Stomach (tissue), 9 donors: ENCODE data around the gene ZBTB1. TPM values are rescaled to one million over a fixed set of nuclear protein-coding genes. Genes with fewer than 3 reads are reported as not detected.

Experiments used
- DNase-seq, 2 donors: peaks; one replicate each; pipeline versions ENCODE4 v3.0.0 to v3.0.0-alpha.2; 2013 to 2019
- H3K27ac ChIP-seq, 5 donors: fragments of 200-600 bp in 4 of 5; sonication (generic) in 4 of 5; one replicate each; pipeline ENCODE4 v1.5.1; 2013 to 2019; ENCODE audit warnings: mild to moderate bottlenecking in 1 of 5, moderate library complexity in 1 of 5
- H3K27me3 ChIP-seq, 3 donors: fragments of 200-600 bp; sonication (generic); one replicate each; pipeline ENCODE4 v1.5.1; 2017 to 2019; ENCODE audit warnings: mixed run types in 1 of 3
- H3K36me3 ChIP-seq, 4 donors: fragments of 200-600 bp; sonication (generic); 1 replicate in 3 of 4; 2 replicates in 1 of 4; pipeline ENCODE4 v1.5.1; 2016 to 2019
- H3K4me1 ChIP-seq, 4 donors: fragments of 200-600 bp; sonication (generic); one replicate each; pipeline ENCODE4 v1.5.1; 2016 to 2019
- H3K4me3 ChIP-seq, 4 donors: fragments of 200-600 bp; sonication (generic) in 3 of 4; one replicate each; pipeline ENCODE4 v1.5.1; 2016 to 2019; ENCODE audit warnings: mild to moderate bottlenecking in 1 of 4
- H3K9me3 ChIP-seq, 4 donors: fragments of 200-600 bp; sonication (generic); one replicate each; pipeline ENCODE4 v1.5.1; 2016 to 2019
- EP300 ChIP-seq: sonication (generic); formaldehyde crosslinking; IDR thresholded peaks from one replicate; pipeline ENCODE4 v1.6.1; 2017; ENCODE audit warnings: antibody characterized with exemption
- POLR2A ChIP-seq, 4 donors: fragments of 450-650 bp; IDR thresholded peaks; one replicate each; pipeline ENCODE4 v1.6.1; 2016; ENCODE audit warnings: antibody characterized with exemption in 4 of 4, control low read depth in 2 of 4, mild to moderate bottlenecking in 1 of 4, moderate library complexity in 1 of 4
- POLR2AphosphoS5 ChIP-seq, 3 donors: sonication (generic); formaldehyde crosslinking; IDR thresholded peaks; one replicate each; pipeline ENCODE4 v1.6.1; 2016; ENCODE audit warnings: antibody characterized with exemption in 3 of 3
- WGBS, 5 donors: extraction: QIAGEN DNeasy Blood & Tissue Kit in 3 of 5; methylation state at CpG; one replicate each; pipeline versions ENCODE4 v1.1.5 to v1.1.7; 2013 to 2018; 5-methylcytosine and 5-hydroxymethylcytosine counted together
- intact Hi-C: fragments of 100-400 bp; cut with DNase I; formaldehyde crosslinking; loops from one replicate; pipeline ENCODE4 v1.15.1; 2023; ENCODE audit warnings: low total_unique reads
- polyA plus RNA-seq, 3 donors: library from polyadenylated mRNA; stranded (reverse); fragments of 200-250 nt; gene quantifications; one replicate each; pipeline ENCODE4 v1.2.3, GENCODE V29; 2013
- total RNA-seq, 5 donors: library from RNA; depleted of rRNA; stranded (reverse); fragments of >200 nt; gene quantifications; one replicate each; pipeline versions ENCODE4 v1.1.0 to v1.2.3, GENCODE V29; 2014 to 2016
- TF ChIP-seq, protein P1 (sequence below), 7 experiments: fragments of 450-650 bp in 4 of 7; fragments of 200-600 bp in 3 of 7; sonication (generic) in 3 of 7; IDR thresholded peaks; one replicate each; pipeline ENCODE4 v1.5.1; 2016 to 2019; ENCODE audit warnings: antibody characterized with exemption in 7 of 7, control low read depth in 2 of 7, mild to moderate bottlenecking in 1 of 7
- donor health status: healthy with polysubstance abuse.
- donor health status: Bipolar disorder and iron deficiency.
- donor health status: healthy.

The ZBTB1 gene
- total and polyA plus RNA-seq, 8 donors, result 9.8 to 137 (median 37.4) TPM

DNA sequence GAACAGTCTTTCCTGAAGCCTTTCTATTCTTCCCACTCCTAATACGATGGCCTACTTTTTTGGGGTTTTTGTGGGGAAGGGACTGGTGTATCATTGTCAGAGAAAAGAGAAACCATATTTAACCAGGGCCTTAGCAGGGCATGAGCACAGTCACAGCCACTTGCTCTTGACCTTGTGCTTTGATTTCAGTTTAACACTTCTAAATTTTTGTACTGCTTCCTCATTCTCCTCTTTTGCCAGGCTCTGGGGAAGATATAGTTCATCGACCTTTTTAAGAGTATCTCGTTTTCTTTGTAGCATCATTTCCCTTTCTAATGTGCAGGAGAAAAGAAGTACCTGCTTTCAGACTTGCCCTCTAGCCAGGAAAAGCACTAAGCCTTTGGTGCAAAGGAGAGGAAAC lies 2.2 kb downstream of the ZBTB1 start:
- intact Hi-C loops, result no loop called here

DNA sequence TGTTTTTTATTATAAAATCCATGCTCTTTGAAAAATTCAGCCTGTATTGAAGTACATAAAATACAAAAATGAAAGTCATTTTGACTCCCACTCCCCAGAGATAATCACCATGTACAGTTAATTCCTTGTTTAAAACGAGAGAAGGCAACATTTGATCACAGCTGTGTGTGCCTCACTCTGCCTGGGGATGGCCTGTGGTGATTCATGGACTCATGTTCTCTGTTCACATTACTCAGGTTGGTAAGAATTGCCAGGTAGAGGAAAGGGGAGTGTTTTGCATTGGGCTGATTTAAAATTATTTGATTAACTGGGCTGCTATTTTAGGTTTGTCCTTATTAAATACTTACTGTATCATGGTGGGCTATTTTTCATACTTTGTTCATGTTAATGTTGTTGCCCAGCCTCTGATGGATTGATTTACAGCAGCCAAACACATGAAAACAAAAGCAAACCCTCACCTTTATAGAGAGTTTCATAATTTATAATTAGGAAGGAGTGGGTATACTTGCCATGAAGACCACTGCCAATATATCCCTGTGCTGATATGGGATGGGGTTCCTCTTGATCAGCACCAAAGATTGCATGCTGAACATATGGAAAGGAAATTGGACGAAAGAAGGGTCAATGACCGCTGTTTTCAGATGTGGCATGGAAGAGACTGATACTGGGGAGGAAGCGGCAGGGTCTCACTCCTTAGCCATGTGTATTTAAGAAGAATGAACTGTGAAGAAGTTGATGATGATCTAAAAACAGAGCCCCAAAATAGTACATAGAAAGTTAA lies 3.0 kb downstream of the ZBTB1 start:
- WGBS, 5 donors, result 64 to 71% (median 66%) methylated on average over 4 of the region's 4 CpGs
- H3K9me3 ChIP-seq, result no peaks in the 10 kb centered on the region
- peaks cover 39 to 78% (median 59%) of the 10 kb centered on the region in 4 donors for H3K4me1 ChIP-seq
- peak in 1 of 2 donors; percentile 20 for DNase-seq
- TF ChIP-seq POLR2AphosphoS5 (IDR thresholded peaks at IDR 0.05), result peak in 1 of 3 donors; percentile 13
- TF ChIP-seq, protein P1, sequence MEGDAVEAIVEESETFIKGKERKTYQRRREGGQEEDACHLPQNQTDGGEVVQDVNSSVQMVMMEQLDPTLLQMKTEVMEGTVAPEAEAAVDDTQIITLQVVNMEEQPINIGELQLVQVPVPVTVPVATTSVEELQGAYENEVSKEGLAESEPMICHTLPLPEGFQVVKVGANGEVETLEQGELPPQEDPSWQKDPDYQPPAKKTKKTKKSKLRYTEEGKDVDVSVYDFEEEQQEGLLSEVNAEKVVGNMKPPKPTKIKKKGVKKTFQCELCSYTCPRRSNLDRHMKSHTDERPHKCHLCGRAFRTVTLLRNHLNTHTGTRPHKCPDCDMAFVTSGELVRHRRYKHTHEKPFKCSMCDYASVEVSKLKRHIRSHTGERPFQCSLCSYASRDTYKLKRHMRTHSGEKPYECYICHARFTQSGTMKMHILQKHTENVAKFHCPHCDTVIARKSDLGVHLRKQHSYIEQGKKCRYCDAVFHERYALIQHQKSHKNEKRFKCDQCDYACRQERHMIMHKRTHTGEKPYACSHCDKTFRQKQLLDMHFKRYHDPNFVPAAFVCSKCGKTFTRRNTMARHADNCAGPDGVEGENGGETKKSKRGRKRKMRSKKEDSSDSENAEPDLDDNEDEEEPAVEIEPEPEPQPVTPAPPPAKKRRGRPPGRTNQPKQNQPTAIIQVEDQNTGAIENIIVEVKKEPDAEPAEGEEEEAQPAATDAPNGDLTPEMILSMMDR (IDR thresholded peaks at IDR 0.05), result no peak
- peak overlapping the region in 2 of 4 donors; percentile 69 to 75 for H3K4me3 ChIP-seq
- H3K36me3 ChIP-seq, result no peaks in the 10 kb centered on the region
- H3K27ac ChIP-seq, result peak overlapping the region in 3 of 5 donors; percentile 98 to 100 (median 99)
- intact Hi-C loops, result no loop called here
- H3K27me3 ChIP-seq, result no peaks in the 10 kb centered on the region

More for the DNA sequence above, 2.2 kb downstream of the ZBTB1 start:
- Histone ChIP-seq H3K36me3 (no peaks in the 10 kb centered on the region), H3K27me3 (no peaks in the 10 kb centered on the region), H3K4me3 (peak overlapping the region; percentile 60 to 88 (median 72)), H3K9me3 (no peaks in the 10 kb centered on the region), H3K27ac (peak overlapping the region in 4 of 5 donors; percentile 93 to 100 (median 98)), H3K4me1 (peaks cover 47 to 78% (median 63%) of the 10 kb centered on the region in 4 donors)
- DNase-seq, result no peak
- WGBS, 5 donors, result 31 to 49% (median 36%) methylated on average over 3 of the region's 3 CpGs
- TF ChIP-seq EP300 (no peak), POLR2A (IDR thresholded peaks at IDR 0.05) (no peak), POLR2AphosphoS5 (IDR thresholded peaks at IDR 0.05) (no peak)
- TF ChIP-seq, protein P1 (IDR thresholded peaks at IDR 0.05), result no peak

DNA sequence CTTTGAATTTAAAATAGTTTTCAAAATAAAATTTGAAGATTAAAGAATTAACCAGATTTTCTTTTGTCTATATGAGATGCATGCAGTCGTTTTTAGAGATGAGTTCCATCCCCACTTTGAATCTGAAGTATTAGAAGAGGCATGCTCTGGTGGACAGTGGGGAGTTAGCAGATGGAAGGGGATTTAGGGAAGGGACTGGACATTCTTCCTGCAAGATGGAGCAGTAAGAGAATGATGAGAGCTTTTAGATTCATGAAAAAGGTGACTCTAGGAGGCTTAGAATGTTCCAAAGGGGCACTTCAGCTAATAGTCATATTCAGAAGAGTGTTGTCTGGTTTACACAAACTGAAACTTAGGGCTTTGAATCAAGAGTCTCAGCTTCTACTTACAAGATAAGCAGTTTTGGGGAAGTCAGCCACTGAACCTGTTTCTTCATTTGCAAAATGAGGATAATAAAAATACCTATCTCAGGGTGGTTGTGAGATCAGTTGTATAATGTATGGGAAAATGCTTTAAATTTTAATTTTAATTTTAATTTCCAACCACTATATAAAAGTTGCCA lies 3.7 kb downstream of the ZBTB1 start:
- H3K27ac ChIP-seq, result peak overlapping the region in 1 of 5 donors; percentile 36
- WGBS, 5 donors, result 35 to 51% (median 44%) methylated on average over 1 of the region's 1 CpG

DNA sequence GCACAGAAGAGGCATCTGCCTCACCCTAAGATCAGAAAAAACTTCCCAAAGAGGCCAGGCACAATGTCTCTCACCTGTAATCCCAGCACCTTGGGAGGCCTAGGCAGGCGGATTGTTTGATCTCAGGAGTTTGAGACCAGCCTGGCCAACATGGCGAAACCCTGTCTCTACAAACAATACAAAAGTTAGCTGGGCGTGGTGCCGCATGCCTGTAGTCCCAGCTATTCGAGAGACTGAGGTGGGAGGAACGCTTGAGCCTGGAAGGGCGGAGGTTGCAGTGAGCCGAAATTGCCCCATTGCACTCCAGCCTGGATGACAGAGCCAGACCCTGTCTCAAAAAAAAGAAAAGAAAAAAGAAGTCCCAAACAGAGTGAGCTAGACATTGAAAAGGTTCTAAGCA lies 4.5 kb downstream of the ZBTB1 start:
- DNase-seq, result peak in 1 of 2 donors; percentile 21
- H3K36me3 ChIP-seq, result no peaks in the 10 kb centered on the region
- intact Hi-C loops, result no loop called here
- peak overlapping the region in 1 of 5 donors; percentile 39 for H3K27ac ChIP-seq
- WGBS, 5 donors, result 64 to 83% (median 66%) methylated on average over 8 of the region's 8 CpGs
- no peak overlapping the region for H3K4me3 ChIP-seq
- H3K27me3 ChIP-seq, result no peaks in the 10 kb centered on the region
- no peaks in the 10 kb centered on the region for H3K9me3 ChIP-seq
- peaks cover 35 to 86% (median 62%) of the 10 kb centered on the region in 4 donors for H3K4me1 ChIP-seq
- no peak for TF ChIP-seq POLR2A (IDR thresholded peaks at IDR 0.05)

More for the DNA sequence above, 3.7 kb downstream of the ZBTB1 start:
- intact Hi-C loops, result no loop called here
- Histone ChIP-seq H3K36me3 (no peaks in the 10 kb centered on the region), H3K4me1 (peaks cover 34 to 79% (median 56%) of the 10 kb centered on the region in 4 donors), H3K4me3 (no peak overlapping the region), H3K9me3 (no peaks in the 10 kb centered on the region), H3K27me3 (no peaks in the 10 kb centered on the region)
- TF ChIP-seq POLR2A (IDR thresholded peaks at IDR 0.05) (no peak), POLR2AphosphoS5 (IDR thresholded peaks at IDR 0.05) (no peak), EP300 (no peak)
- TF ChIP-seq, protein P1 (IDR thresholded peaks at IDR 0.05), result no peak
- DNase-seq, result no peak
